DOHH2 (cell line): ENCODE data around the gene ALOX5.

ENCODE experiments used
- H3F3A ChIP-seq: fragments of 200-600 bp; sonication (generic), shearing (Covaris generic); 2 replicates; pipeline ENCODE4 v1.6.0; 2016; ENCODE audit warnings: antibody characterized with exemption, mild to moderate bottlenecking; ENCODE audit not compliant: control insufficient read depth, insufficient read depth
- H3K27ac ChIP-seq: fragments of 200-600 bp; sonication (generic); 2 replicates; pipeline ENCODE4 v1.5.1; 2014; ENCODE audit warnings: low read depth, mild to moderate bottlenecking, low read length, moderate library complexity
- H3K27me3 ChIP-seq: fragments of 200-600 bp; sonication (generic); 2 replicates; pipeline ENCODE4 v1.6.1; 2014; ENCODE audit warnings: mild to moderate bottlenecking, low read length, mixed read lengths; ENCODE audit not compliant: control insufficient read depth
- H3K36me3 ChIP-seq: fragments of 200-600 bp; sonication (generic); 2 replicates; pipeline ENCODE4 v1.6.1; 2014; ENCODE audit warnings: mild to moderate bottlenecking, low read length, moderate library complexity, mixed read lengths; ENCODE audit not compliant: control insufficient read depth
- H3K4me1 ChIP-seq: fragments of 200-600 bp; sonication (generic); 2 replicates; pipeline ENCODE4 v1.6.1; 2014; ENCODE audit warnings: mild to moderate bottlenecking, low read length, mixed read lengths; ENCODE audit not compliant: control insufficient read depth
- H3K4me2 ChIP-seq: fragments of 200-600 bp; sonication (generic); 2 replicates; pipeline ENCODE4 v1.6.0; 2014; ENCODE audit warnings: mild to moderate bottlenecking, low read length, moderate library complexity
- H3K4me3 ChIP-seq: fragments of 200-600 bp; sonication (generic); 2 replicates; pipeline ENCODE4 v1.5.1; 2014; ENCODE audit warnings: mild to moderate bottlenecking, low read length, mixed read lengths
- H3K79me2 ChIP-seq: fragments of 200-600 bp; sonication (generic); 2 replicates; pipeline ENCODE4 v1.6.1; 2014; ENCODE audit warnings: mild to moderate bottlenecking, low read length, mixed read lengths; ENCODE audit not compliant: control insufficient read depth
- H3K9me2 ChIP-seq: fragments of 200-600 bp; sonication (generic); replicated peaks from 2 replicates; pipeline ENCODE4 v1.6.1; 2014; ENCODE audit warnings: mild to moderate bottlenecking, low read length, mixed read lengths; ENCODE audit not compliant: control insufficient read depth
- H3K9me3 ChIP-seq: fragments of 200-600 bp; sonication (generic); 2 replicates; pipeline ENCODE4 v1.6.1; 2014; ENCODE audit warnings: antibody characterized with exemption, low read length, mixed read lengths; ENCODE audit not compliant: control insufficient read depth, insufficient read depth
- H4K20me1 ChIP-seq: fragments of 200-600 bp; sonication (generic); 2 replicates; pipeline ENCODE4 v1.6.0; 2014; ENCODE audit warnings: low read depth, mild to moderate bottlenecking, antibody characterized with exemption, low read length, moderate library complexity; ENCODE audit not compliant: control insufficient read depth, insufficient read depth
- CTCF ChIP-seq: fragments of 200-600 bp; sonication (generic); IDR thresholded peaks from one replicate; pipeline ENCODE4 v1.5.1; 2014; ENCODE audit warnings: antibody characterized with exemption, mild to moderate bottlenecking, low read depth, low read length; ENCODE audit not compliant: poor library complexity, severe bottlenecking
- EZH2phosphoT487 ChIP-seq: fragments of 200-600 bp; sonication (generic); IDR thresholded peaks from 2 replicates; pipeline ENCODE4 v1.6.1; 2017; ENCODE audit warnings: borderline replicate concordance, mild to moderate bottlenecking, antibody characterized with exemption, low read length, moderate library complexity, mixed read lengths

ALOX5 gene

GRCh38 chr10:45424668-45425404 is 50.8 kb downstream of the ALOX5 start:
- no peak overlapping the region for H3K4me2 ChIP-seq

GRCh38 chr10:45425621-45426563 is 51.9 kb downstream of the ALOX5 start:
- no peak overlapping the region for H3K27ac ChIP-seq
- H3K9me2 ChIP-seq = no peaks in the 10 kb centered on the region
- peaks cover 29% of the 10 kb centered on the region for H3K79me2 ChIP-seq
- H3K4me3 ChIP-seq = no peak overlapping the region
- peaks cover under 1% of the 10 kb centered on the region for H3K4me1 ChIP-seq
- H3F3A ChIP-seq = no peaks in the 10 kb centered on the region; the same call in 1 of the 2 replicates
- 0 out of 2 replicates have a peak, but pooled peaks cover 6% of the 10 kb centered on the region for H4K20me1 ChIP-seq
- H3K4me2 ChIP-seq = no peak overlapping the region
- no peaks in the 10 kb centered on the region for H3K9me3 ChIP-seq
- no peak for TF ChIP-seq EZH2phosphoT487
- no peak for TF ChIP-seq CTCF
- peaks cover 99% of the 10 kb centered on the region for H3K36me3 ChIP-seq
- no peaks in the 10 kb centered on the region for H3K27me3 ChIP-seq

More at GRCh38 chr10:45424668-45425404, 50.8 kb downstream of the ALOX5 start:
- Histone ChIP-seq H4K20me1 (0 out of 2 replicates have a peak, but pooled peaks cover 7% of the 10 kb centered on the region), H3K27ac (no peak overlapping the region), H3K79me2 (peaks cover 32% of the 10 kb centered on the region), H3K9me3 (no peaks in the 10 kb centered on the region), H3K27me3 (no peaks in the 10 kb centered on the region), H3K36me3 (peaks cover 99% of the 10 kb centered on the region), H3K4me3 (no peak overlapping the region), H3K4me1 (peaks cover 11% of the 10 kb centered on the region), H3F3A (no peaks in the 10 kb centered on the region), H3K9me2 (no peaks in the 10 kb centered on the region)
- no peak for TF ChIP-seq CTCF
- no peak for TF ChIP-seq EZH2phosphoT487

GRCh38 chr10:45427262-45427969 is 53.4 kb downstream of the ALOX5 start:
- Histone ChIP-seq H3K9me3 (no peaks in the 10 kb centered on the region), H3K4me1 (0 out of 2 replicates have a peak, but pooled peaks cover 2% of the 10 kb centered on the region), H3K27ac (no peak overlapping the region), H3K36me3 (peaks cover 96% of the 10 kb centered on the region), H3K4me2 (no peak overlapping the region), H3K4me3 (no peak overlapping the region), H3K9me2 (no peaks in the 10 kb centered on the region), H3K79me2 (peaks cover 23% of the 10 kb centered on the region), H3F3A (peaks cover 6% of the 10 kb centered on the region), H4K20me1 (0 out of 2 replicates have a peak, but pooled peaks cover 2% of the 10 kb centered on the region), H3K27me3 (no peaks in the 10 kb centered on the region)
- TF ChIP-seq EZH2phosphoT487 (no peak), CTCF (no peak)
